DOHH2 (cell line): ENCODE measurements around the gene DNAH7.

Experiments used
- CTCF ChIP-seq: fragments of 200-600 bp; sonication (generic); IDR thresholded peaks from one replicate; pipeline ENCODE4 v1.5.1; 2014; ENCODE audit warnings: antibody characterized with exemption, mild to moderate bottlenecking, low read depth, low read length; ENCODE audit not compliant: poor library complexity, severe bottlenecking
- EZH2phosphoT487 ChIP-seq: fragments of 200-600 bp; sonication (generic); IDR thresholded peaks from 2 replicates; pipeline ENCODE4 v1.6.1; 2017; ENCODE audit warnings: borderline replicate concordance, mild to moderate bottlenecking, antibody characterized with exemption, low read length, moderate library complexity, mixed read lengths

GRCh38 chr2:196076778-196077568 is 8.3 kb upstream of the DNAH7 start:
- TF ChIP-seq CTCF (no peak), EZH2phosphoT487 (no peak)
